NCI-H2029 (cell line): Measurements from ENCODE around the gene TRNAU1AP.
"Not testable (repeated sequence)": the region's sequence is repeated elsewhere in the genome, so short reads cannot be mapped to it uniquely, and the experiment has no call there.

Source experiments
- DNase-seq: peaks from one replicate; lab custom pipeline; 2025; lab: John Stamatoyannopoulos, UW

TRNAU1AP gene

GRCh38 chr1:28577052-28577678, 24.3 kb downstream of the TRNAU1AP start:
- no peak for DNase-seq

- DNase-seq: no peak
Observed at GRCh38 chr1:28577738-28578536, 25.1 kb downstream of the TRNAU1AP start.

- DNase-seq: no peak
Observed at GRCh38 chr1:28578696-28579218, 25.9 kb downstream of the TRNAU1AP start.

- DNase-seq: no peak
Observed at GRCh38 chr1:28579401-28579800, 26.5 kb downstream of the TRNAU1AP start.

- DNase-seq: no peak
Observed at GRCh38 chr1:28580722-28581530, 28.0 kb downstream of the TRNAU1AP start.

GRCh38 chr1:28581531-28582247, 28.8 kb downstream of the TRNAU1AP start:
- DNase-seq: peak; percentile 88

- DNase-seq: no peak
Observed at GRCh38 chr1:28582248-28582615, 29.3 kb downstream of the TRNAU1AP start.

- not testable (repeated sequence) for DNase-seq
Observed at GRCh38 chr1:28586585-28587391, 33.9 kb downstream of the TRNAU1AP start.

- no peak for DNase-seq
Observed at GRCh38 chr1:28591708-28592320, 38.9 kb downstream of the TRNAU1AP start, which contains the start of gene RAB42. Gene RAB42 (plus strand): TSS chr1:28592265. CDS start chr1:28592512, 247 bp downstream.

GRCh38 chr1:28592321-28593071, 39.6 kb downstream of the TRNAU1AP start:
- no peak for DNase-seq

- DNase-seq: not testable (repeated sequence)
Observed at GRCh38 chr1:28593988-28594356, 41.1 kb downstream of the TRNAU1AP start.

- not testable (repeated sequence) for DNase-seq
Observed at GRCh38 chr1:28594686-28595411, 42.0 kb downstream of the TRNAU1AP start.

GRCh38 chr1:28595412-28596191, 42.7 kb downstream of the TRNAU1AP start:
- DNase-seq: no peak

- DNase-seq: not testable (repeated sequence)
Observed at GRCh38 chr1:28596276-28596675, 43.4 kb downstream of the TRNAU1AP start.

GRCh38 chr1:28601696-28602095, 48.8 kb downstream of the TRNAU1AP start:
- DNase-seq: no peak

- no peak for DNase-seq
Observed at GRCh38 chr1:28602536-28603439, 49.9 kb downstream of the TRNAU1AP start.

GRCh38 chr1:28604411-28604810, 51.5 kb downstream of the TRNAU1AP start:
- DNase-seq: no peak
